ENCODE data around the gene FYN.
"Not testable (repeated sequence)": the region's sequence is repeated elsewhere in the genome, so short reads cannot be mapped to it uniquely, and the experiment has no call there.

FYN gene

GRCh38 chr6:111657146-111657545, 216.1 kb downstream of the FYN start:
- Mint-ChIP-seq H3K4me1 (ENCODE audit: low read depth) (no peaks in the 10 kb centered on the region), H3K27ac (no peak overlapping the region), H3K9me3 (no peaks in the 10 kb centered on the region), H3K4me3 (no peak overlapping the region), H3K27me3 (ENCODE audit: low read depth) (no peaks in the 10 kb centered on the region), H3K36me3 (ENCODE audit: low read depth) (peaks cover 13% of the 10 kb centered on the region)
- DNase-seq (ENCODE audit: low spot score), result no peak

- H3K4me3 Mint-ChIP-seq, result no peak overlapping the region
- H3K36me3 Mint-ChIP-seq (ENCODE audit: low read depth), result peaks cover 4% of the 10 kb centered on the region
- no peaks in the 10 kb centered on the region for H3K4me1 Mint-ChIP-seq (ENCODE audit: low read depth)
- no peak overlapping the region for H3K27ac Mint-ChIP-seq
- no peaks in the 10 kb centered on the region for H3K27me3 Mint-ChIP-seq (ENCODE audit: low read depth)
- no peaks in the 10 kb centered on the region for H3K9me3 Mint-ChIP-seq
- no peak for DNase-seq (ENCODE audit: low spot score)
Measured at GRCh38 chr6:111653979-111654378, 219.3 kb downstream of the FYN start.

- no peak for DNase-seq (ENCODE audit: low spot score)
- Mint-ChIP-seq H3K27me3 (ENCODE audit: low read depth) (no peaks in the 10 kb centered on the region), H3K9me3 (no peaks in the 10 kb centered on the region), H3K27ac (no peak overlapping the region), H3K4me3 (no peak overlapping the region), H3K36me3 (ENCODE audit: low read depth) (peaks cover 4% of the 10 kb centered on the region), H3K4me1 (ENCODE audit: low read depth) (no peaks in the 10 kb centered on the region)
Measured at GRCh38 chr6:111653434-111653833, 219.8 kb downstream of the FYN start.

- no peak for DNase-seq (ENCODE audit: low spot score)
- Mint-ChIP-seq H3K27ac (no peak overlapping the region), H3K9me3 (no peaks in the 10 kb centered on the region), H3K27me3 (ENCODE audit: low read depth) (no peaks in the 10 kb centered on the region), H3K36me3 (ENCODE audit: low read depth) (peaks cover 4% of the 10 kb centered on the region), H3K4me3 (no peak overlapping the region), H3K4me1 (ENCODE audit: low read depth) (no peaks in the 10 kb centered on the region)
Measured at GRCh38 chr6:111652156-111652555, 221.1 kb downstream of the FYN start.

- Mint-ChIP-seq H3K4me1 (ENCODE audit: low read depth) (no peaks in the 10 kb centered on the region), H3K36me3 (ENCODE audit: low read depth) (peaks cover 4% of the 10 kb centered on the region), H3K4me3 (no peak overlapping the region), H3K9me3 (no peaks in the 10 kb centered on the region), H3K27ac (no peak overlapping the region), H3K27me3 (ENCODE audit: low read depth) (no peaks in the 10 kb centered on the region)
- no peak for DNase-seq (ENCODE audit: low spot score)
Measured at GRCh38 chr6:111651185-111652034, 221.8 kb downstream of the FYN start.

- no peaks in the 10 kb centered on the region for H3K4me1 Mint-ChIP-seq (ENCODE audit: low read depth)
- H3K4me3 Mint-ChIP-seq, result no peak overlapping the region
- no peaks in the 10 kb centered on the region for H3K36me3 Mint-ChIP-seq (ENCODE audit: low read depth)
- H3K9me3 Mint-ChIP-seq, result no peaks in the 10 kb centered on the region
- no peak for DNase-seq (ENCODE audit: low spot score)
- H3K27ac Mint-ChIP-seq, result no peak overlapping the region
- no peaks in the 10 kb centered on the region for H3K27me3 Mint-ChIP-seq (ENCODE audit: low read depth)
Measured at GRCh38 chr6:111650049-111650448, 223.2 kb downstream of the FYN start.

GRCh38 chr6:111648100-111648499, 225.2 kb downstream of the FYN start:
- Mint-ChIP-seq H3K27ac (no peak overlapping the region), H3K27me3 (ENCODE audit: low read depth) (no peaks in the 10 kb centered on the region), H3K4me1 (ENCODE audit: low read depth) (no peaks in the 10 kb centered on the region), H3K9me3 (no peaks in the 10 kb centered on the region), H3K36me3 (ENCODE audit: low read depth) (no peaks in the 10 kb centered on the region), H3K4me3 (no peak overlapping the region)
- DNase-seq (ENCODE audit: low spot score), result no peak

GRCh38 chr6:111646942-111647341, 226.3 kb downstream of the FYN start:
- Mint-ChIP-seq H3K4me3 (no peak overlapping the region), H3K9me3 (no peaks in the 10 kb centered on the region), H3K27me3 (ENCODE audit: low read depth) (no peaks in the 10 kb centered on the region), H3K27ac (no peak overlapping the region), H3K4me1 (ENCODE audit: low read depth) (peaks cover 4% of the 10 kb centered on the region), H3K36me3 (ENCODE audit: low read depth) (no peaks in the 10 kb centered on the region)
- DNase-seq (ENCODE audit: low spot score), result no peak

GRCh38 chr6:111646034-111646433, 227.2 kb downstream of the FYN start:
- no peaks in the 10 kb centered on the region for H3K9me3 Mint-ChIP-seq
- H3K36me3 Mint-ChIP-seq (ENCODE audit: low read depth), result no peaks in the 10 kb centered on the region
- H3K27me3 Mint-ChIP-seq (ENCODE audit: low read depth), result no peaks in the 10 kb centered on the region
- DNase-seq (ENCODE audit: low spot score), result no peak
- H3K27ac Mint-ChIP-seq, result no peak overlapping the region
- no peak overlapping the region for H3K4me3 Mint-ChIP-seq
- H3K4me1 Mint-ChIP-seq (ENCODE audit: low read depth), result peaks cover 4% of the 10 kb centered on the region

GRCh38 chr6:111644893-111645430, 228.3 kb downstream of the FYN start:
- Mint-ChIP-seq H3K4me3 (no peak overlapping the region), H3K9me3 (no peaks in the 10 kb centered on the region), H3K27me3 (ENCODE audit: low read depth) (no peaks in the 10 kb centered on the region), H3K36me3 (ENCODE audit: low read depth) (no peaks in the 10 kb centered on the region), H3K4me1 (ENCODE audit: low read depth) (peaks cover 4% of the 10 kb centered on the region), H3K27ac (no peak overlapping the region)
- DNase-seq (ENCODE audit: low spot score), result no peak

GRCh38 chr6:111642463-111643158, 230.6 kb downstream of the FYN start:
- H3K27ac Mint-ChIP-seq, result no peak overlapping the region
- DNase-seq (ENCODE audit: low spot score), result peak; percentile 29
- no peaks in the 10 kb centered on the region for H3K27me3 Mint-ChIP-seq (ENCODE audit: low read depth)
- no peaks in the 10 kb centered on the region for H3K36me3 Mint-ChIP-seq (ENCODE audit: low read depth)
- no peak overlapping the region for H3K4me3 Mint-ChIP-seq
- no peaks in the 10 kb centered on the region for H3K9me3 Mint-ChIP-seq
- H3K4me1 Mint-ChIP-seq (ENCODE audit: low read depth), result peaks cover 4% of the 10 kb centered on the region

GRCh38 chr6:111639266-111639665, 234.0 kb downstream of the FYN start:
- H3K27me3 Mint-ChIP-seq (ENCODE audit: low read depth), result peaks cover 3% of the 10 kb centered on the region
- H3K36me3 Mint-ChIP-seq (ENCODE audit: low read depth), result no peaks in the 10 kb centered on the region
- no peak for DNase-seq (ENCODE audit: low spot score)
- H3K4me1 Mint-ChIP-seq (ENCODE audit: low read depth), result peaks cover 4% of the 10 kb centered on the region
- no peak overlapping the region for H3K4me3 Mint-ChIP-seq
- no peak overlapping the region for H3K27ac Mint-ChIP-seq
- no peaks in the 10 kb centered on the region for H3K9me3 Mint-ChIP-seq

GRCh38 chr6:111634981-111635380, 238.3 kb downstream of the FYN start:
- DNase-seq (ENCODE audit: low spot score); H3K36me3 Mint-ChIP-seq (ENCODE audit: low read depth); H3K9me3 Mint-ChIP-seq; H3K27ac Mint-ChIP-seq; H3K27me3 Mint-ChIP-seq (ENCODE audit: low read depth); H3K4me3 Mint-ChIP-seq; H3K4me1 Mint-ChIP-seq (ENCODE audit: low read depth): not testable (repeated sequence)

GRCh38 chr6:111633822-111634221, 239.4 kb downstream of the FYN start:
- no peaks in the 10 kb centered on the region for H3K36me3 Mint-ChIP-seq (ENCODE audit: low read depth)
- no peaks in the 10 kb centered on the region for H3K4me1 Mint-ChIP-seq (ENCODE audit: low read depth)
- no peak for DNase-seq (ENCODE audit: low spot score)
- H3K27ac Mint-ChIP-seq, result no peak overlapping the region
- no peak overlapping the region for H3K4me3 Mint-ChIP-seq
- peaks cover 7% of the 10 kb centered on the region for H3K9me3 Mint-ChIP-seq
- peaks cover 13% of the 10 kb centered on the region for H3K27me3 Mint-ChIP-seq (ENCODE audit: low read depth)

All from T-helper 2 cell treated with Interferon-gamma antibody and Interleukin-4, amounts not matched to agents 5 μg/mL and 100 μg/mL, for 36 hours (primary cell).